Calu3 (cell line): ENCODE results near the gene PRAMEF11. TPM values are rescaled to one million over a fixed set of nuclear protein-coding genes. Genes with fewer than 3 reads are reported as not detected.
"Not testable (repeated sequence)": the region's sequence is repeated elsewhere in the genome, so short reads cannot be mapped to it uniquely, and the experiment has no call there.

Experiments used
- Bru-seq: library from RNA; stranded (reverse); fragments of 400-500 nt; gene quantifications from one replicate; lab custom pipeline; 2021; lab: Mats Ljungman, UMichigan
- BruChase-seq, 2 experiments: library from RNA; stranded (reverse); fragments of 400-500 nt; gene quantifications; one replicate each; lab custom pipeline; 2021; lab: Mats Ljungman, UMichigan
- BruUV-seq: library from RNA; stranded (reverse); fragments of 400-500 nt; replicated peaks from 2 replicates; lab custom pipeline; 2021; lab: Mats Ljungman, UMichigan
- CTCF ChIA-PET: fragments of 300-600 bp; sonication (Branson Sonifier 250); formaldehyde crosslinking; loops from one replicate; lab custom pipeline; 2022; ENCODE audit warnings: antibody characterized with exemption; lab: Charles Lee
- DNase-seq: peaks from one replicate; pipeline ENCODE4 v3.0.0; 2022
- H3K27ac Mint-ChIP-seq: one replicate; pipeline ENCODE4 v1.8.0; 2022; ENCODE audit warnings: mixed read lengths; ENCODE audit not compliant: unreplicated experiment
- H3K27me3 Mint-ChIP-seq: one replicate; pipeline ENCODE4 v1.8.0; 2022; ENCODE audit warnings: mixed read lengths; ENCODE audit not compliant: unreplicated experiment
- H3K36me3 Mint-ChIP-seq: one replicate; pipeline ENCODE4 v1.8.0; 2022; ENCODE audit warnings: mild to moderate bottlenecking, moderate library complexity, mixed read lengths; ENCODE audit not compliant: insufficient read depth, unreplicated experiment
- H3K4me1 Mint-ChIP-seq: one replicate; pipeline ENCODE4 v1.8.0; 2022; ENCODE audit warnings: mild to moderate bottlenecking, low read depth, mixed read lengths; ENCODE audit not compliant: unreplicated experiment
- H3K4me3 Mint-ChIP-seq: one replicate; pipeline ENCODE4 v1.8.0; 2022; ENCODE audit warnings: mild to moderate bottlenecking, low read depth, moderate library complexity, mixed read lengths; ENCODE audit not compliant: unreplicated experiment
- H3K9me3 Mint-ChIP-seq: one replicate; pipeline ENCODE4 v1.8.0; 2022; ENCODE audit warnings: low read depth, mixed read lengths; ENCODE audit not compliant: unreplicated experiment
- CTCF ChIP-seq: fragments of 200-600 bp; IDR thresholded peaks from one replicate; pipeline ENCODE4 v1.8.0; 2022; ENCODE audit warnings: antibody characterized with exemption; ENCODE audit not compliant: unreplicated experiment
- intact Hi-C: fragments of 100-400 bp; cut with micrococcal nuclease; formaldehyde crosslinking; loops from one replicate; pipeline ENCODE4 v1.10.0; 2022; ENCODE audit not compliant: unreplicated experiment
- long read RNA-seq: library from polyadenylated mRNA; stranded (forward); transcript quantifications from one replicate; pipeline ENCODE4 v2.0.0, GENCODE V29; 2022
- total RNA-seq: library from RNA; stranded (reverse); gene quantifications from 2 replicates; pipeline ENCODE4 v1.2.3, GENCODE V29; 2022

Gene PRAMEF11
- not detected in 2 replicates for total RNA-seq
- Bru-seq, nascent RNA = not detected
- not detected for BruChase-seq, experiment 1, labeled RNA remaining after a 6-hour chase
- not detected for BruChase-seq, experiment 2, labeled RNA remaining after a 2-hour chase
- long read RNA-seq = 0 reads

- intact Hi-C loops, H3K27ac Mint-ChIP-seq, H3K27me3 Mint-ChIP-seq, BruUV-seq, DNase-seq, H3K4me3 Mint-ChIP-seq, H3K36me3 Mint-ChIP-seq, CTCF ChIA-PET, H3K4me1 Mint-ChIP-seq, H3K9me3 Mint-ChIP-seq: not testable (repeated sequence)
Measured at GRCh38 chr1:12831310-12831709, at the start of gene PRAMEF11. Gene PRAMEF11, minus strand, starts transcription at chr1:12831410. Its CDS starts 2,621 bp downstream, at chr1:12828789.

GRCh38 chr1:12878453-12878852 is 47.2 kb upstream of the PRAMEF11 start:
- H3K9me3 Mint-ChIP-seq, H3K4me3 Mint-ChIP-seq, H3K36me3 Mint-ChIP-seq, BruUV-seq, CTCF ChIA-PET, H3K27me3 Mint-ChIP-seq, DNase-seq, H3K27ac Mint-ChIP-seq, intact Hi-C loops, H3K4me1 Mint-ChIP-seq: not testable (repeated sequence)

- H3K4me3 Mint-ChIP-seq, H3K4me1 Mint-ChIP-seq, H3K27ac Mint-ChIP-seq, CTCF ChIA-PET, H3K9me3 Mint-ChIP-seq, intact Hi-C loops, DNase-seq, H3K36me3 Mint-ChIP-seq, BruUV-seq: not testable (repeated sequence)
- peaks cover 13% of the 10 kb centered on the region for H3K27me3 Mint-ChIP-seq
Measured at GRCh38 chr1:12863131-12863880, 32.1 kb upstream of the PRAMEF11 start.

- H3K4me1 Mint-ChIP-seq, H3K36me3 Mint-ChIP-seq, H3K27ac Mint-ChIP-seq, BruUV-seq, DNase-seq, H3K9me3 Mint-ChIP-seq, CTCF ChIA-PET, H3K4me3 Mint-ChIP-seq, intact Hi-C loops: not testable (repeated sequence)
- H3K27me3 Mint-ChIP-seq = peaks cover 13% of the 10 kb centered on the region
Measured at GRCh38 chr1:12856786-12857185, 25.6 kb upstream of the PRAMEF11 start, which contains the start of gene PRAMEF2. Gene PRAMEF2, plus strand, starts transcription at chr1:12857086. Its CDS starts 1,924 bp downstream, at chr1:12859010.

- Mint-ChIP-seq H3K9me3 (no peaks in the 10 kb centered on the region), H3K36me3 (no peaks in the 10 kb centered on the region), H3K4me3 (no peak overlapping the region), H3K27ac (no peak overlapping the region), H3K27me3 (no peaks in the 10 kb centered on the region), H3K4me1 (no peaks in the 10 kb centered on the region)
- DNase-seq = no peak
- no peak for TF ChIP-seq CTCF
- CTCF ChIA-PET = interaction anchor here (0.7 kb wide), 1 partner anchor 390 kb away, joined by 3 read pairs; no protein-coding TSS in a partner anchor
- intact Hi-C loops = no loop called here
- BruUV-seq = no TSS peak
Measured at GRCh38 chr1:12851779-12852178, 20.6 kb upstream of the PRAMEF11 start.

GRCh38 chr1:12848620-12849019 is 17.4 kb upstream of the PRAMEF11 start, which contains the start of gene HNRNPCL1:
Gene HNRNPCL1, minus strand, starts transcription at chr1:12848720. Its CDS starts 431 bp downstream, at chr1:12848289.
- H3K36me3 Mint-ChIP-seq, H3K27ac Mint-ChIP-seq, BruUV-seq, intact Hi-C loops, CTCF ChIA-PET, H3K4me1 Mint-ChIP-seq, H3K4me3 Mint-ChIP-seq, H3K27me3 Mint-ChIP-seq, H3K9me3 Mint-ChIP-seq, DNase-seq: not testable (repeated sequence)

GRCh38 chr1:12833251-12833650 is 2.0 kb upstream of the PRAMEF11 start:
- DNase-seq, H3K27ac Mint-ChIP-seq, CTCF ChIA-PET, H3K4me3 Mint-ChIP-seq, H3K36me3 Mint-ChIP-seq, H3K27me3 Mint-ChIP-seq, H3K4me1 Mint-ChIP-seq, intact Hi-C loops, BruUV-seq, H3K9me3 Mint-ChIP-seq: not testable (repeated sequence)

- H3K27ac Mint-ChIP-seq, H3K36me3 Mint-ChIP-seq, H3K9me3 Mint-ChIP-seq, BruUV-seq, H3K4me1 Mint-ChIP-seq, CTCF ChIA-PET, DNase-seq, intact Hi-C loops, H3K4me3 Mint-ChIP-seq: not testable (repeated sequence)
- H3K27me3 Mint-ChIP-seq = peaks cover 40% of the 10 kb centered on the region
Measured at GRCh38 chr1:12819061-12819460, 12.1 kb downstream of the PRAMEF11 start.
